Measurements from ENCODE around the gene ST8SIA4.
A peak's percentile ranks its signal among the peaks of the same experiment; 100 is the strongest.

The ST8SIA4 gene

GRCh38 chr5:100832252-100833230, 70.5 kb downstream of the ST8SIA4 start:
- TF ChIP-seq CTCF (IDR thresholded peaks at IDR 0.05; ENCODE audit: insufficient read depth, low read depth, low read length, missing control alignments), result no peak
- no peak overlapping the region for H3K4me3 ChIP-seq (ENCODE audit: low read length)
- peak; percentile 18 for DNase-seq (ENCODE audit: low read depth)

- no peak overlapping the region for H3K4me3 ChIP-seq (ENCODE audit: low read length)
- TF ChIP-seq CTCF (IDR thresholded peaks at IDR 0.05; ENCODE audit: insufficient read depth, low read depth, low read length, missing control alignments), result no peak
- peak; percentile 24 for DNase-seq (ENCODE audit: low read depth)
Measured at GRCh38 chr5:100828898-100829356, 74.2 kb downstream of the ST8SIA4 start.

- no peak for DNase-seq (ENCODE audit: low read depth)
- TF ChIP-seq CTCF (IDR thresholded peaks at IDR 0.05; ENCODE audit: insufficient read depth, low read depth, low read length, missing control alignments), result no peak
- H3K4me3 ChIP-seq (ENCODE audit: low read length), result no peak overlapping the region
Measured at GRCh38 chr5:100828071-100828897, 74.8 kb downstream of the ST8SIA4 start.

GRCh38 chr5:100827481-100827889, 75.6 kb downstream of the ST8SIA4 start:
- no peak overlapping the region for H3K4me3 ChIP-seq (ENCODE audit: low read length)
- peak; percentile 84 for DNase-seq (ENCODE audit: low read depth)
- no peak for TF ChIP-seq CTCF (IDR thresholded peaks at IDR 0.05; ENCODE audit: insufficient read depth, low read depth, low read length, missing control alignments)

- no peak for TF ChIP-seq CTCF (IDR thresholded peaks at IDR 0.05; ENCODE audit: insufficient read depth, low read depth, low read length, missing control alignments)
- no peak overlapping the region for H3K4me3 ChIP-seq (ENCODE audit: low read length)
- no peak for DNase-seq (ENCODE audit: low read depth)
Measured at GRCh38 chr5:100826133-100826532, 76.9 kb downstream of the ST8SIA4 start.

GRCh38 chr5:100824635-100825034, 78.4 kb downstream of the ST8SIA4 start:
- no peak for TF ChIP-seq CTCF (IDR thresholded peaks at IDR 0.05; ENCODE audit: insufficient read depth, low read depth, low read length, missing control alignments)
- H3K4me3 ChIP-seq (ENCODE audit: low read length), result no peak overlapping the region
- no peak for DNase-seq (ENCODE audit: low read depth)
